GM12878 (cell line): Measurements from ENCODE around the gene HK1. TPM values are rescaled to one million over a fixed set of nuclear protein-coding genes. Genes with fewer than 3 reads are reported as not detected.

Experiments
- ATAC-seq: fragments of 200-7000 bp; cut with Tn5 transposase; 3 replicates; pipeline ENCODE4 v1.9.1; 2020; ENCODE audit warnings: mild to moderate bottlenecking, moderate library complexity
- BruUV-seq: library from RNA; stranded (reverse); fragments of 400-500 nt; replicated peaks from 2 replicates; lab custom pipeline; 2021; lab: Mats Ljungman, UMichigan
- CTCF ChIA-PET: fragments of 300-600 bp; sonication (Branson Sonifier 250); formaldehyde crosslinking; extraction: SDS; loops from one replicate; lab custom pipeline; 2021; ENCODE audit warnings: inconsistent platforms; lab: Yijun Ruan, JAX
- POLR2A ChIA-PET: fragments of 350-600 bp; formaldehyde crosslinking; extraction: SDS; loops from one replicate; lab custom pipeline; 2021; ENCODE audit warnings: inconsistent platforms; lab: Charles Lee
- RAD21 ChIA-PET: fragments of 300-600 bp; sonication (Branson Sonifier 250); formaldehyde crosslinking; loops from one replicate; lab custom pipeline; 2023; ENCODE audit warnings: antibody characterized with exemption; ENCODE audit not compliant: unreplicated experiment; lab: Charles Lee
- SMC1A ChIA-PET: fragments of 300-600 bp; sonication (Branson Sonifier 250); formaldehyde crosslinking; loops from one replicate; lab custom pipeline; 2023; ENCODE audit not compliant: unreplicated experiment, uncharacterized antibody; lab: Charles Lee
- DNase-seq: peaks from one replicate; pipeline ENCODE4 v3.0.0-alpha.2; 2011; ENCODE audit warnings: low read depth, low spot score
- FAIRE-seq: peaks from 3 replicates; lab custom pipeline; 2011; peaks lifted over from hg19 to GRCh38; lab: Jason Lieb, UNC
- H2AFZ ChIP-seq: 2 replicates; pipeline ENCODE4 v1.6.0; 2011; ENCODE audit warnings: low read depth, low read length, control low read depth; ENCODE audit not compliant: control insufficient read depth
- H3K27ac ChIP-seq: 2 replicates; pipeline ENCODE4 v1.5.1; 2011; ENCODE audit warnings: control low read depth; ENCODE audit not compliant: control insufficient read depth, insufficient read depth
- H3K27me3 ChIP-seq, 2 experiments: replicated peaks in 1 of 2; 2 replicates each; pipeline versions ENCODE4 v1.6.0 to v1.6.1; 2011; ENCODE audit warnings: low read length in 1 of 2; ENCODE audit not compliant: control insufficient read depth in 2 of 2, insufficient read depth in 2 of 2
- H3K36me3 ChIP-seq, 2 experiments: 2 replicates each; pipeline ENCODE4 v1.5.1; 2011; ENCODE audit warnings: low read length in 1 of 2; ENCODE audit not compliant: control insufficient read depth in 2 of 2, insufficient read depth in 2 of 2
- H3K4me1 ChIP-seq: 2 replicates; pipeline ENCODE4 v1.6.1; 2011; ENCODE audit warnings: mild to moderate bottlenecking, low read length, moderate library complexity, mixed read lengths; ENCODE audit not compliant: control insufficient read depth, insufficient read depth
- H3K4me2 ChIP-seq: 2 replicates; pipeline ENCODE4 v1.6.0; 2011; ENCODE audit warnings: control low read depth; ENCODE audit not compliant: control insufficient read depth, insufficient read depth
- H3K4me3 ChIP-seq: fragments of 200-600 bp; sonication (generic); 2 replicates; pipeline ENCODE4 v1.5.1; 2016
- H3K79me2 ChIP-seq: 2 replicates; pipeline ENCODE4 v1.6.0; 2011; ENCODE audit warnings: low read length; ENCODE audit not compliant: control insufficient read depth, insufficient read depth
- H3K9ac ChIP-seq: 2 replicates; pipeline ENCODE4 v1.8.0; 2011; ENCODE audit warnings: low read length, control low read depth, mixed read lengths; ENCODE audit not compliant: control insufficient read depth, insufficient read depth
- H3K9me3 ChIP-seq: replicated peaks from 3 replicates; pipeline ENCODE4 v1.5.1; 2011; ENCODE audit warnings: mild to moderate bottlenecking, low read length; ENCODE audit not compliant: control insufficient read depth, insufficient read depth
- H4K20me1 ChIP-seq: 2 replicates; pipeline ENCODE4 v1.6.0; 2011; ENCODE audit not compliant: control insufficient read depth, insufficient read depth
- ATF7 ChIP-seq: fragments of 450-650 bp; IDR thresholded peaks from 2 replicates; pipeline ENCODE4 v1.6.1; 2016; ENCODE audit warnings: low read depth, mild to moderate bottlenecking
- CBX5 ChIP-seq: sonication (generic); IDR thresholded peaks from 2 replicates; pipeline ENCODE4 v1.6.1; 2016; ENCODE audit warnings: low read depth, moderate library complexity, mild to moderate bottlenecking, inconsistent platforms
- CHD2 ChIP-seq: IDR thresholded peaks from 2 replicates; pipeline ENCODE4 v1.6.1; 2011; ENCODE audit warnings: low read depth, low read length, improper control_type of control experiment, borderline replicate concordance
- ETV6 ChIP-seq, 2 experiments: fragments of 450-650 bp in 1 of 2; IDR thresholded peaks in 1 of 2; conservative IDR thresholded peaks in 1 of 2; 2 replicates each; pipeline ENCODE4 v1.6.1; 2014; ENCODE audit warnings: antibody characterized with exemption in 1 of 2, borderline replicate concordance in 1 of 2, low read depth in 1 of 2, mild to moderate bottlenecking in 1 of 2, moderate library complexity in 1 of 2
- FOS ChIP-seq: IDR thresholded peaks from 3 replicates; pipeline ENCODE4 v1.6.1; 2011; ENCODE audit warnings: borderline replicate concordance; ENCODE audit not compliant: insufficient read length; ENCODE audit errors: extremely low read depth
- FOXK2 ChIP-seq: fragments of 450-650 bp; IDR thresholded peaks from 2 replicates; pipeline ENCODE4 v1.6.1; 2017; ENCODE audit warnings: mild to moderate bottlenecking, moderate library complexity
- FOXM1 ChIP-seq: IDR thresholded peaks from 2 replicates; pipeline ENCODE4 v1.6.1; 2012; ENCODE audit warnings: low read depth, mild to moderate bottlenecking, inconsistent platforms, low read length, moderate library complexity
- GATAD2B ChIP-seq: fragments of 450-650 bp; conservative IDR thresholded peaks from 2 replicates; pipeline ENCODE4 v1.6.1; 2017; ENCODE audit warnings: low read depth, mild to moderate bottlenecking, moderate library complexity
- MXI1 ChIP-seq: fragments of 150-350 bp; IDR thresholded peaks from 2 replicates; pipeline ENCODE4 v1.6.1; 2011; ENCODE audit warnings: low read depth, mild to moderate bottlenecking, inconsistent platforms, low read length, improper control_type of control experiment
- NBN ChIP-seq: fragments of 450-650 bp; IDR thresholded peaks from 2 replicates; pipeline ENCODE4 v1.6.1; 2016
- NR2F1 ChIP-seq: fragments of 450-650 bp; conservative IDR thresholded peaks from 2 replicates; pipeline ENCODE4 v1.6.1; 2017; ENCODE audit warnings: mild to moderate bottlenecking
- PAX8 ChIP-seq: fragments of 450-650 bp; IDR thresholded peaks from 2 replicates; pipeline ENCODE4 v1.6.1; 2017; ENCODE audit warnings: mild to moderate bottlenecking, moderate library complexity
- SP1 ChIP-seq: IDR thresholded peaks from one replicate; pipeline ENCODE4 v1.6.1; 2011; ENCODE audit warnings: low read depth, low read length
- SRF ChIP-seq, 2 experiments: IDR thresholded peaks; 2 replicates each; pipeline ENCODE4 v1.6.1; 2011; ENCODE audit warnings: low read depth in 2 of 2, low read length in 2 of 2, mild to moderate bottlenecking in 1 of 2, moderate library complexity in 1 of 2
- TCF12 ChIP-seq: IDR thresholded peaks from 2 replicates; pipeline ENCODE4 v1.6.1; 2011; ENCODE audit warnings: low read depth, mild to moderate bottlenecking, low read length
- TCF3 ChIP-seq: IDR thresholded peaks from 2 replicates; pipeline ENCODE4 v1.6.1; 2012; ENCODE audit warnings: low read depth, mild to moderate bottlenecking, low read length, borderline replicate concordance; ENCODE audit not compliant: insufficient read depth
- YBX1 ChIP-seq: fragments of 450-650 bp; IDR thresholded peaks from 2 replicates; pipeline ENCODE4 v1.6.1; 2016; ENCODE audit warnings: antibody characterized with exemption
- WGBS: methylation state at CpG from one replicate; pipeline ENCODE4 v1.1.6; 2016; ENCODE audit warnings: low lambda C conversion rate; ENCODE audit not compliant: insufficient replicate concordance, insufficient coverage; ENCODE audit errors: missing lambda C conversion rate; 5-methylcytosine and 5-hydroxymethylcytosine counted together
- in situ Hi-C: fragments of 300-500 bp; cut with MboI; formaldehyde crosslinking; loops from 9 replicates; pipeline ENCODE4 v1.14.3; 2018; ENCODE audit warnings: mixed read lengths
- intact Hi-C: fragments of 100-400 bp; cut with micrococcal nuclease; formaldehyde crosslinking; loops from one replicate; pipeline ENCODE4 v1.14.2; 2022; ENCODE audit not compliant: unreplicated experiment
- polyA plus RNA-seq, 11 experiments: library from polyadenylated mRNA; depleted of rRNA in 4 of 11; unstranded in 6 of 11; stranded (reverse) in 5 of 11; fragments of >200 nt; fragmentation: Nextera tagmentation in 4 of 11; fragmentation: Illumina TruSeq in 1 of 11; extraction: Ambion mirVana in 4 of 11; extraction: Trizol in 1 of 11; gene quantifications; 1 replicate in 1 of 11; 2 replicates in 10 of 11; pipeline versions ENCODE4 v1.2.1 to v1.2.3, GENCODE V29; 2011 to 2016; ENCODE audit warnings: inconsistent platforms in 2 of 11, missing spikeins in 2 of 11, low read depth in 1 of 11
- total RNA-seq, 4 experiments: library from RNA; depleted of rRNA in 3 of 4; stranded (reverse); fragments of >200 nt in 3 of 4; fragmentation: Illumina TruSeq in 1 of 4; extraction: Trizol in 1 of 4; gene quantifications; 2 replicates each; pipeline versions ENCODE4 v1.2.1 to v1.2.3, GENCODE V29; 2013 to 2021
- TF ChIP-seq, protein P1 (sequence below): IDR thresholded peaks from 2 replicates; pipeline ENCODE4 v1.6.1; 2012; ENCODE audit warnings: mild to moderate bottlenecking, low read depth, low read length
- TF ChIP-seq, protein P2 (sequence below): fragments of 450-650 bp; IDR thresholded peaks from 2 replicates; pipeline ENCODE4 v1.6.1; 2016; ENCODE audit warnings: mild to moderate bottlenecking

HK1 gene
- total and polyA plus RNA-seq, 10 of the 15 experiments (the other 5 are each of a cell fraction or from before 2014, with no cell fraction given) = 3.4 to 77.3 (median 46.6) TPM

DNA sequence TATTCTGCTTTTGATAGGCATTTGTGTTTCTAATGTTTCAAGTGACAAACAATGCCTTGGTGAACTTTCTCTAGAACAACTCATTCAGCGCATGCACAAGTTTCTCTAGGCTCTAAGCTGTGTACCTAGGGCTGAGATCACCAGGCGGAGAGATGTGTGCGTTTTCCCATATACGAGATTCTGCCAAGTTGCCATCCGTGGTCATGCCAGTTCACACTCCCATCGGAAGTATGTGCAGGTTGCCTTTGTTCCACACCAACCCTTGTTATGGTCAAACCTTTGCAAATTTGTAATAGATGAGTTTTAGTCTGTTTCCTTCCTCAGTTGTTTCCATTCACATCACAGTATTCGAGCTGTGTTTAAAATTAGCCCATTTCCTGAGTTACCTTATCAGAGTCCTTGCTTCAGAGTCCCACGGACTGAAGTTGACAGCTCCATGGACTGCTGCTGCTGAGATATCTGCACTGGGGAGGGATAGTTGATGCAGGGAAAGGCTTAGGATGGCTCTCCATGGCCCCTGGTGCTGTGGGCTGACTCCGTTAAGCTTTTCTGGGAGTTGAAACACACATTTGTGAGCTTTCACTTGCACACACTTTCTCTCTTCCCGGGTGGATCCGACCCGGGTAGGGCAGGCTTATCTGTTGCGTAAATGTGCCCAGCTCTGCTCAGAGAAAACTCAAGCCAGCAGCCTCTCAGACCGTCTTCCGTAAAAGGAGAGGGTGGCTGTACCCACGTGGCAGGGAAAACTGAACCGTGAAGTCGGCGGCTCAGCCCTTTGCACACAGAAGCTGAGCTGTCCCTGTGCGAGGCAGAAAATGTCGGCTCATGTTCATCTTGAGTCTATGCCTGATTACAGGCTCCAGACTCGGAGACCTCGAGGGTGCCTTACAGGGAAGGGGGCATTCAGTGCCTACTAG lies 49.4 kb downstream of the HK1 start (continued):
- peak; percentile 40 to 63; a peak in 2 of 4 replicates for TF ChIP-seq SRF (IDR thresholded peaks at IDR 0.05; ENCODE audit: low read depth in 2 of 2, low read length in 2 of 2)
- TF ChIP-seq, all 136 proteins: peak for 15

DNA sequence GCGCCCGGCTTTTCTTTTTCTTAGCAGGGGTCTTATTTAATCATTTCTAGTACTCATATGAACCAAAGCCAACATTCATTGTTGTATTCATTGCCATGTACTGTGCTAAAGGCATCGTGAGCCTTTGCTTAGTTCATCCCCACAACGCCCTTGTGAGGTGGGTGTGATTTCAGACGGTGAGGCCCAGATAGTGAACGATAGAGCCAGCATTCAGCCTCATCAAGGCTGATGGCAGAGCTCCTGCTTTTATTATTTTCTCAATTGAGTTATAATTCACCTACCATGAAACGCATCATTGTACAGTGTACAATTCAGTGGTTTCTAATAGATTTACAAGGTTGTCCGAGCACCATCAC lies 50.1 kb downstream of the HK1 start:
- Histone ChIP-seq H4K20me1 (no peaks in the 10 kb centered on the region), H3K4me2 (peak overlapping the region; percentile 98), H2AFZ (peak overlapping the region; percentile 86), H3K27me3 (no peaks in the 10 kb centered on the region), H3K9ac (peak overlapping the region; percentile 74), H3K4me3 (peak overlapping the region; percentile 62), H3K9me3 (no peaks in the 10 kb centered on the region), H3K79me2 (peaks cover 72% of the 10 kb centered on the region), H3K27ac (peak overlapping the region; percentile 77), H3K36me3 (peaks cover 3 to 5% of the 10 kb centered on the region in 2 experiments), H3K4me1 (peaks cover 14% of the 10 kb centered on the region)
- RAD21 ChIA-PET = interaction anchor here (0.6 to 1.7 kb wide), 6 partner anchors 11 to 873 kb away, joined by 3 to 9 read pairs (median 4); no protein-coding TSS in a partner anchor
- intact Hi-C loops (no loop called here), in situ Hi-C loops (no loop called here)
- POLR2A ChIA-PET = interaction anchor here (3.1 kb wide), 1 partner anchor 10 kb away, joined by 27 read pairs; no protein-coding TSS in a partner anchor
- CTCF ChIA-PET = interaction anchor here (1.2 to 2.9 kb wide), 4 partner anchors 10 to 89 kb away, joined by 3 to 23 read pairs (median 7); no protein-coding TSS in a partner anchor
- no TSS peak for BruUV-seq
- peak; percentile 36 for ATAC-seq
- 51% methylated on average over 8 of the region's 8 CpGs for WGBS
- SMC1A ChIA-PET = interaction anchor here (0.9 to 2.3 kb wide), 6 partner anchors 10 to 119 kb away, joined by 3 to 24 read pairs (median 4); no protein-coding TSS in a partner anchor
- no peak for FAIRE-seq
- no peak for DNase-seq
- TF ChIP-seq, protein P1, sequence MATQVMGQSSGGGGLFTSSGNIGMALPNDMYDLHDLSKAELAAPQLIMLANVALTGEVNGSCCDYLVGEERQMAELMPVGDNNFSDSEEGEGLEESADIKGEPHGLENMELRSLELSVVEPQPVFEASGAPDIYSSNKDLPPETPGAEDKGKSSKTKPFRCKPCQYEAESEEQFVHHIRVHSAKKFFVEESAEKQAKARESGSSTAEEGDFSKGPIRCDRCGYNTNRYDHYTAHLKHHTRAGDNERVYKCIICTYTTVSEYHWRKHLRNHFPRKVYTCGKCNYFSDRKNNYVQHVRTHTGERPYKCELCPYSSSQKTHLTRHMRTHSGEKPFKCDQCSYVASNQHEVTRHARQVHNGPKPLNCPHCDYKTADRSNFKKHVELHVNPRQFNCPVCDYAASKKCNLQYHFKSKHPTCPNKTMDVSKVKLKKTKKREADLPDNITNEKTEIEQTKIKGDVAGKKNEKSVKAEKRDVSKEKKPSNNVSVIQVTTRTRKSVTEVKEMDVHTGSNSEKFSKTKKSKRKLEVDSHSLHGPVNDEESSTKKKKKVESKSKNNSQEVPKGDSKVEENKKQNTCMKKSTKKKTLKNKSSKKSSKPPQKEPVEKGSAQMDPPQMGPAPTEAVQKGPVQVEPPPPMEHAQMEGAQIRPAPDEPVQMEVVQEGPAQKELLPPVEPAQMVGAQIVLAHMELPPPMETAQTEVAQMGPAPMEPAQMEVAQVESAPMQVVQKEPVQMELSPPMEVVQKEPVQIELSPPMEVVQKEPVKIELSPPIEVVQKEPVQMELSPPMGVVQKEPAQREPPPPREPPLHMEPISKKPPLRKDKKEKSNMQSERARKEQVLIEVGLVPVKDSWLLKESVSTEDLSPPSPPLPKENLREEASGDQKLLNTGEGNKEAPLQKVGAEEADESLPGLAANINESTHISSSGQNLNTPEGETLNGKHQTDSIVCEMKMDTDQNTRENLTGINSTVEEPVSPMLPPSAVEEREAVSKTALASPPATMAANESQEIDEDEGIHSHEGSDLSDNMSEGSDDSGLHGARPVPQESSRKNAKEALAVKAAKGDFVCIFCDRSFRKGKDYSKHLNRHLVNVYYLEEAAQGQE = no peak
- TF ChIP-seq NBN (no peak), NR2F1 (no peak), SP1 (no peak), CHD2 (no peak), MXI1 (no peak), TCF12 (no peak), ATF7 (no peak), CBX5 (no peak), FOXM1 (no peak), PAX8 (no peak), TCF3 (no peak), FOXK2 (no peak), FOS (no peak), GATAD2B (no peak), ETV6 (conservative IDR thresholded peaks at IDR 0.05 in 1 of 2, IDR thresholded peaks at IDR 0.05 in 1 of 2; ENCODE audit: borderline replicate concordance in 1 of 2, low read depth in 1 of 2) (no peak), YBX1 (no peak)
- TF ChIP-seq, protein P2, sequence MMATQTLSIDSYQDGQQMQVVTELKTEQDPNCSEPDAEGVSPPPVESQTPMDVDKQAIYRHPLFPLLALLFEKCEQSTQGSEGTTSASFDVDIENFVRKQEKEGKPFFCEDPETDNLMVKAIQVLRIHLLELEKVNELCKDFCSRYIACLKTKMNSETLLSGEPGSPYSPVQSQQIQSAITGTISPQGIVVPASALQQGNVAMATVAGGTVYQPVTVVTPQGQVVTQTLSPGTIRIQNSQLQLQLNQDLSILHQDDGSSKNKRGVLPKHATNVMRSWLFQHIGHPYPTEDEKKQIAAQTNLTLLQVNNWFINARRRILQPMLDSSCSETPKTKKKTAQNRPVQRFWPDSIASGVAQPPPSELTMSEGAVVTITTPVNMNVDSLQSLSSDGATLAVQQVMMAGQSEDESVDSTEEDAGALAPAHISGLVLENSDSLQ = no peak
